Measurements from ENCODE around the gene GRIA1.

The GRIA1 gene

GRCh38 chr5:153552886-153553285 is 62.4 kb downstream of the GRIA1 start:
- DNase-seq: no peak

- DNase-seq: no peak
Measured at GRCh38 chr5:153555420-153556114, 65.1 kb downstream of the GRIA1 start.

GRCh38 chr5:153558957-153559356 is 68.5 kb downstream of the GRIA1 start:
- no peak for DNase-seq

GRCh38 chr5:153559926-153560325 is 69.5 kb downstream of the GRIA1 start:
- no peak for DNase-seq

GRCh38 chr5:153562189-153562588 is 71.7 kb downstream of the GRIA1 start:
- DNase-seq: no peak

GRCh38 chr5:153565822-153566221 is 75.4 kb downstream of the GRIA1 start:
- no peak for DNase-seq

- DNase-seq: no peak
Measured at GRCh38 chr5:153569036-153569435, 78.6 kb downstream of the GRIA1 start.

- no peak for DNase-seq
Measured at GRCh38 chr5:153571162-153571561, 80.7 kb downstream of the GRIA1 start.

GRCh38 chr5:153572411-153573145 is 82.1 kb downstream of the GRIA1 start:
- DNase-seq: no peak

- DNase-seq: no peak
Measured at GRCh38 chr5:153573326-153574033, 83.0 kb downstream of the GRIA1 start.

GRCh38 chr5:153584126-153584959 is 93.9 kb downstream of the GRIA1 start:
- DNase-seq: no peak

- no peak for DNase-seq
Measured at GRCh38 chr5:153584960-153585359, 94.5 kb downstream of the GRIA1 start.

GRCh38 chr5:153585622-153586277 is 95.3 kb downstream of the GRIA1 start:
- DNase-seq: no peak

- no peak for DNase-seq
Measured at GRCh38 chr5:153592081-153592480, 101.6 kb downstream of the GRIA1 start.

GRCh38 chr5:153594785-153595184 is 104.3 kb downstream of the GRIA1 start:
- no peak for DNase-seq

- DNase-seq: no peak
Measured at GRCh38 chr5:153598099-153598498, 107.6 kb downstream of the GRIA1 start.

- no peak for DNase-seq
Measured at GRCh38 chr5:153601377-153601776, 110.9 kb downstream of the GRIA1 start.

GRCh38 chr5:153605386-153605785 is 114.9 kb downstream of the GRIA1 start:
- no peak for DNase-seq

- DNase-seq: no peak
Measured at GRCh38 chr5:153610009-153610408, 119.5 kb downstream of the GRIA1 start.

- no peak for DNase-seq
Measured at GRCh38 chr5:153610811-153611210, 120.3 kb downstream of the GRIA1 start.

GRCh38 chr5:153613144-153613543 is 122.7 kb downstream of the GRIA1 start:
- no peak for DNase-seq

GRCh38 chr5:153613672-153614071 is 123.2 kb downstream of the GRIA1 start:
- DNase-seq: no peak

All from activated CD4-positive, alpha-beta T cell treated with anti-CD3 and anti-CD28 coated beads for 4 hours (primary cell).